HG03354 (cell line): ENCODE results near the gene NR2F1.

ENCODE experiments used
- ATAC-seq: cut with Tn5 transposase; IDR thresholded peaks from one replicate; pipeline ENCODE4 v1.9.1; 2021; ENCODE audit warnings: mild to moderate bottlenecking; ENCODE audit not compliant: unreplicated experiment, poor library complexity, severe bottlenecking

The NR2F1 gene

DNA sequence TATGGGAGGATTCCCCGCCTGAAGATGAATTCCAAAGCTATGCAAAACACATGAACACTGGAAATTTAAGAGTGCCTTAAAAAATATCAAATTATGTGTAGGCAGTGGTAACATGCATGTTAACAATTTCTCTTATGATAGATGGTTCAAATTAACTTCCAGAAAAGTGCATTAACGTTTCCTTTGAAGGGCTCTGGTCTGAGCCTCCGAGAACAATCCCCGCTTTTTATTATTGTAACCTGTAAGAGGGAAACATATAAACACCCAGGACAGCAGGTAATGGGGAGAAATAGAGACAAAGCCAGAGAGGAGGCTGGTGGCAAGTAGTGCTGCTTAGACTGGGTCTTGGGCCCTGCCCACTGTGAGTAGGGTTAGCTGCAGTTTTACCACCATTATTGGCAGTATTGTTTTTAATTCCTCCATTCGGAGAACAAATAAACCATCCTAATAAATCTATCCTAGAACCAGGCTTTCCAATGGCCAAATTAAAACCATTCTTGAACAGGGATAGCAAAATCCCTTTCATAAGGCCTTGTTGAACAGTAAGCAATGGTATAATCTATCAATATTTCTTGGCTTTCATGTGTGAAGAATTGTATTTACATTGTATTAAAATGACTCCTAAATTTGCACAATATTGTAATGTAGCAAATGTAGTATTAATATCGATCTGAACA, 6.3 kb downstream of the NR2F1 start:
- no peak for ATAC-seq

DNA sequence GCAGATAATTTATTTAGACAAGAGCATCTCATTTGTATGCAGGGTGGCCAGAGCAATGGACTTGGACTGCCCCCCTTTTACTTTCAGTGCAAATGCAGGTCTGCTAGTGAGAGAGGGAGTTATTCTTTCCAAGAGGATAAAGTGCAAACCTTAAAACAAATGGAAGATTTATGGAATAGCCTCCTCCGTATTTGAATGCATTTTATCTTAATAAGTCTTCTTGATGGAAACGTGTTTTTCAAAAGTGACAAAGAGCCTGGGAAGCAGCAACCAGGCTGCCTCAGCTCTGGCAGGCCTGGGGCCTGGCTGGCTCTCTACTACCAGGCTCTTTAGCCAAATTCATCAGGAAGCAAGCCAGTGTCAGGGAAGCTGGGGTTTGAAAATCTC, 6.8 kb downstream of the NR2F1 start:
- no peak for ATAC-seq

DNA sequence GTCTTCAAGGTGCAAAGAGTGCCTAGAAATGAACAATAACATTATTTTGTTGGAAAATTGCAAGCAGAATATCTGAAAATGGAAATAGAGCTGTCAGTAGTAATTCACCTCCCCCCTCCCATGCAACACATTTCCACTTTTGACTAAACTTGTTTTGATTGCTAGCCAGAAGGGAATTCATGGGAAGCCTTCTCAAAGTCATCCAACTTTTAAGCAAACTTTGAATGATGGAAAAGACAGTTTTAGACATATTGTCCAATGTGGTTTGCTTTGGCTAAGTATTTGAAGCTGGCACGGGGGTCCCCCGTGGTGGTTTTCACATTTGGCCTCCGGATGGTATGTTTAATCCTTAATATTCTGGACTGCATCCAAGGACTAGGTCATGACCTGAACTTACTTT, 7.5 kb downstream of the NR2F1 start:
- ATAC-seq = no peak

DNA sequence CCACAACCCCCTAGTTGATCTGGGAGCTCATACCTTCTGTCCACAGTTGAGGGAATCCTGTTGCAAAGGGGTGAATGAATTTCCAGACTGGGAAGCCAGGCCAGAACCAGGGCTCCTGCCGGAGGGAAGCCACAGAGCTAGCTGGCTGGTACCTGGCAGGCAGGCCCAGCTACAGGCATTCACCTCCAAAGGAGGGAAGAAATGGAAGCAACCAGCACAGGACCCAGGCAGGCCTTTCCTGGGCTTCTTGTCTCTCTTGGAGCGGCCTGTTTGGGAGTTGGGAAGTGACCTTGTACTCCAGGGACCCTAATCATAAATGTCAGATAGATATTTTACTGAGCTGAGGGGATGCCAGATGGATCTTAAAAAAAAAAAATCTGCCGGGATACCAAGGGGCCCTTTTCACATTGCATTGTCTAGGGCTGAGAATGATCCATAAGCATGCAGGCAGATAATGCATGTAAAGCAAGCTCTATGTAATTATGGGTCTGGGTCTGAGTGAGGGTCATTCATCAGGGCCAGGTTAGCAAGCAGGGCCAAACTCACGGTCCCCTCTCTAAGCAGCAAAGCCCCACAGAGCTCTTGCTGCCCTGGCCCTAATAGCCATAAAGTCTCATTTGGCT, 8.4 kb downstream of the NR2F1 start:
- no peak for ATAC-seq

DNA sequence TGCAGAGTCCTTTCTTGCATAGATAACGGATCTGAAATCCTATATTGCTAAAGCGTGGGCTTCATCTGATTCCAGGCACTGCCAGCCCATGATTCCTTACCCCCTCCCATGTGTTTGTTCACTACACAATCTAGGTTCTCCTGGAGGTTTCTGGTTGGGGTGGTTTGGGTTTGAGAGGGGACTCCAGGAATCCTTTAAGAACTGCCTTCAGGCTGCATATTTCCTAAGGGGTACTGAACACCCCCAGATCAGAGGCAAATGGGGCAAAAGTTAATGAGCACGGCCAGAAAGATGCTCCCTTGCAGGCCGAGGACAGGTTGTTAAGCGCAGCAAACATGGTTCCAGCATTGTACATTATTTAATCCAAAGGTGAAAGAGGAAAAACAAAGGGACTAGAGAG, 9.9 kb downstream of the NR2F1 start:
- no peak for ATAC-seq

DNA sequence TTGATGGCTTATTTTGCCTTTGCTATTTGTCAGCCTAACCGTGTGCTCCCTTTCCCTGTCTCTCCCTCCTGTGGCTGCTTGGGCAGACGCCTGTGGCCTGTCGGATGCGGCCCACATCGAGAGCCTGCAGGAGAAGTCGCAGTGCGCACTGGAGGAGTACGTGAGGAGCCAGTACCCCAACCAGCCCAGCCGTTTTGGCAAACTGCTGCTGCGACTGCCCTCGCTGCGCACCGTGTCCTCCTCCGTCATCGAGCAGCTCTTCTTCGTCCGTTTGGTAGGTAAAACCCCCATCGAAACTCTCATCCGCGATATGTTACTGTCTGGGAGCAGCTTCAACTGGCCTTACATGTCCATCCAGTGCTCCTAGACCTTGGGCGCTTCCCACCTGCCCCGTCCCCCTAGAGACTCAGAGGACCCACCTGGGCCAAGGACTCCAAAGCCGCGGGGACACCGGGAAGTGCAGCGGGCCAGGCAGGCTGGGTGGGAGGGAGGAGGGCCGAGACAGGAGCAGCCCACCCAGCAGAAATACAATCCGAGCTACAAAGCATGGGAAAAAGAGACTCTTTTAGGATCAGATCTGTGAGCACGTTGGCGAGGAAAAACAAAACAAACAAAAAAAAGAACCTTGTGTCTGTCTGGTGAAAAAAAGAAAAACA, 10.6 kb downstream of the NR2F1 start:
- ATAC-seq = no peak

DNA sequence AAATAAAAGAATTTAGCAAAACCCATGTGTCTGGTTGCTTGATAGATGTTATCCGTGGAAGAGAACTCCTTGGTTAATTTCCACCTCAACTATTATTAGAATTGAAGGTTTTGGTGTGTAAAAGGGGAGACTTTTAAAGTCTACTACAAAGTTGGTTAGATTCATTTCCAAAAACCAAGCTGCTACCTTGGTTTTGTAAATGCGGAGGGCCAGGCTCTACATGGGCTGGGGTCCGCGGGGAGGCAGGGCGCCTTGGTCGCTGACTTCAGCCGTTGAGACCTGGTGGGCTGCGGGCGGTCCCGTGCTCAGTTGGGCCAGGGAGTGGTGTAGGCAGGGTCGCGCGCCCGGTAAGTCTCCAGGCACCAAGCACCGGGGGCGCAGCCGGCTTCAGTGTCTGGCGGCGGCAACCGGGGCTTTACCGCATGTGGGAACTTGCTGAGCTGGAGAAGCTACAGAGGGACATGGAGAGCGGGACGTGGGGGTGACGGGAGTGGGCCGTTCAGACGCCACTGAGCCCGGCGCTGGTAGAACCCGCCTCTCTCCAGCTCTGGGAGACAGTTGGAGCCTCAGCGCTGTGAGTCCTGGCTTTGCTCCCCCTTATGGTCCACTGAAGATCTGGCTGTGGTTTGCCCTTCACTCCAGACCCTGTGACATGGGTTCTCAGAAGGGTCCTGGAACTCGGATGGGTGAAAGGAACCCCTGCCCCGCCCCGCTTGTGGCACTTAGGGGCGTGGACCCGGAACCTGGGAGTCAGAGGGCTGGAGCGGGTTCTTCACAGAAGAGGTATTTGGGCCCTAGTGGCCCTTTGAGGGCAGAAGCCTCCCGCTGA, 11.8 kb downstream of the NR2F1 start:
- ATAC-seq = no peak

DNA sequence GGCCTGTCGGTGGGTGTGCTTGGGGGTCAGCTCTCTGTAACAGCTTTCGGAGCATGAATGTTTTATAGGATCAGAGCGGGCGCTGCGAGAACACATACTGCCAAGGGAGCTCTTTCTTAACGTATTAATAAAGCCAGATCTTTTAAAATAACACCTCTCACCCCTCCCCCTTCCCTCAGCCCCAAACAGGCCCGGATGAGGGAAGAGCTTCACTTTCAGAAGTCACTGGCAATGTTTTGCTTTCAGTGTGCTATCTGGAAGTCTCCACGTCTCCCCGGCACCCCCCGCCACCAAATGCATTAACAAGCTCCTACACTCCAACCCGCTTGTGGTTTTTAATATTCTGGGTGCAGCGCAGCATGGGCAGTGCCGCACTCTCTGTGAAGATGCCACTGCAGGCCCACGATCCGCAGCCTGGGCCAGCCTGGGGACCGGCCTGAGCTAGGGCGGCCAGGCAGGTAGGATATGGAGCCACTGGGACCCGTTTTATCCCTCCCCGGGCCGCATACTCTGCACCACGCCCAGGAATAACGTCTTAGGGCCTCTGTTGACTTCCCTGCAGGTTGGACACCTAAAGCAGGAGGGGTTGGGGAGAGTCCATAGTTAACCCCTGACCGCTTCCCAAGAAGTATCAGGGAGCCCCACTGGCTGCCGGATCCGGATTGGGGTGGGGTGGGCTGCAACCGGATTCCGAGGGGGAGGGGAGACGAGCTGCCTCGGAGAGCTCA, 12.6 kb downstream of the NR2F1 start:
- no peak for ATAC-seq

DNA sequence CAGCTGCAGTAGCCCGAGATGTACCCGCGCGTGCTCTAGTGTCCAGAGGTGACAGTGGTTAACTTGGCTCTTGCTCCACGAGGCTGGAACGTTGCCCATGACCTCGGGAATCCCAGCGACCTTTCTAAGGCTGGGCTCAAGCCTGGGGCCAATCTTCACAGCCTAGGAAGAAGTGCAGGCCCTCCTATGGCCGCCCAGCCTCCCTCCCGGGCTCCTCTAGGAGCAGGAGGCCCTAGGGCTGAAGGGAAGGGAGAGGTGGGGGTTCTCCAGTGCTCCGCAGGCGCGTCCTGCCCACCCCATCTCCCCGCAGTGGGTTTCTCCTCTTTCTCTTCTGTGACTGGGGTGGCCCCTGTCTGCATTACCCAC, 13.3 kb downstream of the NR2F1 start:
- no peak for ATAC-seq

DNA sequence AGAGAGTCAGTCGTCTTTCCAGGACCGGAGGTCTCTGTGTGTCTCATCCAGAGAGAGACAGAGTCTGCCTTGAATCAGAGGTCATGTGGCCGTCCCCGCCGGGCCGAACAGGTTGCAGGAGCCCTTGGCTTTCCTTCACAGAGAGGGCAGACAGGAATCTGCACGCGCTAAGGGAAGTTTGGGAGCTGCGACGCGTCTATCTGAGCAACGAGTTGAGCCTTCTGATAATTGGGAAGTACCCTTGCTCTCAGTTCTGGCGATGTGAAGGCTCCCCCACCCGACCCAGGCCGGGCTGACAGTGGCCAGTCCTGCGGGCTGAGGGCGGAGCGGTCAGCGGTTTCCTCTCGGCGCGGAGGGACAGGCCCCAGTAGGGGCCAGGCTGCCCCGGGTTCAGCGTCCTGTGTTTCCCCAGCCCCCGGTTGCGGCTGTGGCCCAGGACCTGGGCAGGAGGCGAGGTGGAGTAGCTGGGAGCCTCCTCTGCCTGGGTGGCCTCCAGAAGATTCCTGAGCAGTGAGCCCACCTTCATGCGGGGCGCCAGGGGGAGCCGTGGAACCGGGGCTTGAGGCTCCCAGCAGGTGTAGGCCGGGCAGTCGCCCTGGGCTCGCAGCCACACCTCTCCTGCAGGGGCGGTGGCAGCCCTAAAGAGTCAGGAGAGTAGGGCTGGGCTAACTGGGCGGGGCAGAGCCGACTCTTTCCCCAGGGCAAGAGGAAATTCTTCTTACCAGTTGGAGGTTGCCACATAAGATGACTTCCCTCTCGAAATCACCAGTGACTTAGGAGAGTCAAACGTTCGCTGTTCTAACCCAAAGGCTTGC, 13.9 kb downstream of the NR2F1 start:
- ATAC-seq = no peak

DNA sequence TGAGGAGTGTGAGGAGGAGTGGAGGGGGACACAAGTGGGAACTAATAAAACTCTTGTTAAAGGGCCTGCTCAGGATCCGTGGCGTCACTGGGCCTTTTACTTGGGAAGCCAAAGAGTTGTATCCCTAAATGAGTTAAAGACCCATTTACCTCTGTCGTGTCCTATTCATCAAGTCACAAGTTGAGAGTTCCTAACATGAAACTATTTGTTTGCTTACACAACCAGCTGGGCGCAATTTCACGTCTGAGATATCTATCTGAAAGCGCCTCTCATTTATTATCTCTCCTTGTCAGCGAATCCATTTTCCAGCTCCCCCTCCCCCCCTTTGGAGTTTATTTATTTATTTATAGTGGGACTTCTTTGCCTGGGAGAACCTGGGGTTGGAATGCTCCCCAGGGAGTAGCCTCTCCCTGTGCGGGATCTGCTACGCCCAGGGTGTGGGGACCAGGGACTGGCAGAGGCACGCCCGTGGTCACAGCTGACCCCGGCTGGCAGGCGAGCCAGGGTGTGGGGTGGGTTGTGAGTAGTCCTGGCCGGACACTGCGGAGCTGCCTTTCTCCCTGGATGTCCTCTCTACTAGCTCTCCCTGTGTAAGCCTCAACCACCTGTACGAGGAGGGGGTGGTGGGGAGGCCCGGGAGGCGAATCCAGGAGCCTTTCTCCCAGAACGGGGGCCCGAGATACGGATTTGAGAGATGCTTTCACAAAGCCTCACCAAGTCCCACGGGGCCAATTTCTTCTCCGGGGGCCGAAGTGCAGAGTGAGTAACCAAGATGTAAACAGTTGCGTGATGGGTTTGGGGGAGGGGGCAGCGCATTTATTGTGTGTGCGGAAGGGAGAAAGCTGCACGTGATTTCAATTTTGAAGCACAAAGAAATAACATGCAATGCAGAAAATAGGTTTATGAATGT, 15.3 kb downstream of the NR2F1 start:
- no peak for ATAC-seq

DNA sequence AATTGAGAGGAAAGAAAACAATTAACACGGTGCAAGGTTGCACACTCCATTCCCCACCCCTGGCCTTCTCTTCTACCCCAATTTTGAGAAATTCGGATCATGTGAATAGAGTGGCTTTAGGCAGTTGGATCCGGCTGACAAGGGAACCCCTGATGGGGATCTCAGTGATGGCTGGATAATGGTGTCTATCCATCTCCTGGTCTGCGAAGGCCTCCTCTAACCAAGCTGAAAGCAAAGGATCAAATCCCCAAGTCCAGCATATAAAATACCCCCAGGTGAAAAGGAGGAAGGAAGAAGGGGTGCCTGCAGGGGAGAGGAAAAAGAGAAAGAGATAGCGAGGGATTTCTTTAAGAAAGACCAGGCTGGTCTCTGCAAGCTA, 16.0 kb downstream of the NR2F1 start:
- ATAC-seq = no peak

DNA sequence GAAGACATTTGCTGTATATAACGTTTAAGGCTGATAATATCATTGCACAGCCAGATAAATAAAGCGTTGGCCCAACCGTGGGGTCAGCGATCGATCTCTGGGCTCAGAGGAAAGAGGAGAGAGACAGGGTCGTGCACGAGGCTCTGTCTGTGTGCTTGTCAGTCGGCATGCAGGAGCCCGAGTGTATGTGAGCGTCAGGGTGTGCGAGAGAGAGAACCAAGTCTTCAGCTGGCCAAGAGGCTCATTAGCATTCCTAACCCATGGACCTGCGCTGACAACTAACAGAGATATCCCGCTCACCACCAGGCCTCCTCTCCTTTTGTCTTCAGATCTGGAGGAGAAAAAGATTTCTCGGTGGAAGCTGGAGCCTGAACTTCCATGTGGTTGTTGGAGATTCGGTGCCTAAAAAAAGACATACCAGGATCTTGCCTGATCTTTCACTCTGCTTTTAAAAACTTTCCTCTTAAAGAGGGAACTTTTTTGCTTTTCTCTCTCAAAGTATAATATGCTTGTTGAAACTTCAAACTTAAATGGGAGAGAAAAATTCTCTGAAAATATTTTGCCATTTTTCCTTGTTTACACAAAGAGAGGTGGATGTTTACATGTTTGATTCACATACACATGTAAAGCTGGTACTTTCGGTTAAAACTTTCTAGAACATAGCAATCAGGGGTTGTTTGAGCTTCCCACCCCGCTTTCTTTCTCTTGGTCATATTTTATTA, 16.5 kb downstream of the NR2F1 start:
- no peak for ATAC-seq

DNA sequence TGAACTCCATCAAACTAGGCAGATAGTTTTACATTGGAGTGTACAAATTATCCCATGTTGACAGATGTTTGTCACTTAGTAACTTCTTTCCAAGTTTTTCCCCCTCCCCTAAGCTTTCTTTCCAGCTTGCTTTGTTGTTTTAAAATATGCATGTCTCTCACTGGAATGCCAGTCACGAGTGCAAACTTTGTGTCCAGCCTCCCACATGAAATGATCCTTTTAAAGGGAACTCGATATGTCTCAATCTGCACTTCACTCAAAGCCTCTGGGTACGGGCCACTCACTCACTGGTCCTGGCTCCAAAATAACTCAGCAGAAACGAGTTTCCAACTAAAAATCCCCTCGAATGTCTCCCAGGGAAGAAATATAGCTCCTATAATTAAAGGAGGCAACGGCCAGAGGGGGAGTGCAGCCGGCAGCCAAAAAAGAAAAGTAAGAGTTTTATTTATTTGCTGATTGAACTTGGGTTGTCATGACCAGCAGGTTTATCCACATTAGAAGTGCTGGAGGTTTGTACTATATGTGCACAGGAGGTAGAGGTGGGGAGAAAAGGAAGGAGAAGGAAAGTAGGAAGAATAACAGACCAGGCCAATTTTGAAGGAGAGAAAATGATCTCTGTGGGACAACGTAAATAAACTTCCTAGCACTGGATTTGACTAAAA, 17.5 kb downstream of the NR2F1 start:
- ATAC-seq = no peak

DNA sequence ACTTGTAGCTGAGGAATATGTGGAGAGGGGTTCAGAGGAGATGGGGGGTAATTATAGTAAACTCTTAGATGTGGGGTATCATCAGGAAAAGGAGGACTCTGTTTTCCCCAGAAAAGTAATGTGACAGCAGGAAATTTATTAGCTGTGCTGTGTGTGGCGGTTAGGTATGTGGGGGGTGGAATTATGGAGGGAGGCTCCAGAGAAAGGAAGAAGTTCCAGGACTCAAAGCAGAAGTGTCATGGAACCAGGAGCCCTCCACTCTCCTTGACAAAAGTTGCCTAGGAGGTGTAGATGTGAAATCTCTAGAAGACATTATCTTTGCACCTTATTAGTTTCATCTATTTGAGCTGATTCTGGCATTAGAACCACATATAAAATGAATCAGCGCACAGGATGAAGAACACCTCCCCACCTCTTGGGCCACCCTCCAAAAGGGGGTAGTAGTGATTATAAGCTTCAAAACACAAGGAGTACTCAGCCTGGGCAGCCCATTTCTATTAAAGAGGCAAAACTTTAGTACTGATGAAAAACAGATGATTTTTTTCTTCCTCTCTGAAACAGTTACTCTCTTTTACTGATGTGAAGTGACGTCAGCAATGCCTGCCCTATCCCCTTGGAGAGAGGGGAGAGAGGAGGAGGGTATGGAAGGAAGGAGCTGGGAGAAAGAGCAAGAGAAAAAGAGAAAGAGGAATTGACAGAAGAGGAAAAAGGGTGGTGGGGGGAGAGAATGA, 18.2 kb downstream of the NR2F1 start:
- ATAC-seq = no peak

DNA sequence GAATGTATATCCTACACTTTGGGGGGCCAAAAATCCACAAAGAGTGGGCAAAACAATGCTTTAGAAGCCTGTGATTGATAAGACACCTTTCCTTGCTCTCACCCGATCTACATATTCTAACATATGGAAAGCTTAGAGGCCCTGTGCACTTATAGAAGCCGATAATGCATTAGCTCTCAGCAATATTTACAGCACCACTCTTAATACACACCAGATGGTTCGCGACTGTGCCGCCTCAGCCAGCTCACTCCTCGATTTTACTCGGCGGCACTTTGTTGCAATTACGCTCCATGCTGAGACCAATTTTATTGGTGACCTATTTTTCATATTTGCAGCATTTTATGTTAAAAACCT, 18.8 kb downstream of the NR2F1 start:
- no peak for ATAC-seq
